Endothelial cell of umbilical vein (primary cell): ENCODE results near the gene GNL2. TPM values are rescaled to one million over a fixed set of nuclear protein-coding genes. Genes with fewer than 3 reads are reported as not detected.

Experiments used
- BruUV-seq: library from RNA; stranded (reverse); fragments of 400-500 nt; replicated peaks from 2 replicates; lab custom pipeline; 2021; lab: Mats Ljungman, UMichigan
- CTCF ChIA-PET: fragments of 300-600, 350-600 bp; sonication (Branson Sonifier 250); formaldehyde crosslinking; loops from one replicate; lab custom pipeline; 2021; ENCODE audit warnings: antibody characterized with exemption, inconsistent platforms; lab: Charles Lee
- POLR2A ChIA-PET: fragments of 300-600, 350-600 bp; sonication (Branson Sonifier 250); formaldehyde crosslinking; loops from one replicate; lab custom pipeline; 2021; ENCODE audit warnings: antibody characterized with exemption, inconsistent platforms; lab: Charles Lee
- DNase-seq: peaks from one replicate; pipeline ENCODE4 v3.0.0-alpha.2; 2011; ENCODE audit warnings: low read depth, low spot score
- FAIRE-seq: peaks from 2 replicates; lab custom pipeline; 2011; peaks lifted over from hg19 to GRCh38; lab: Jason Lieb, UNC
- H2AFZ ChIP-seq: 2 replicates; pipeline ENCODE4 v1.6.0; 2012; ENCODE audit warnings: low read depth, low read length, control low read depth, inconsistent platforms
- H3K27ac ChIP-seq: 2 replicates; pipeline ENCODE4 v1.5.1; 2011; ENCODE audit warnings: low read depth, mild to moderate bottlenecking, control low read depth, low read length, moderate library complexity; ENCODE audit not compliant: insufficient read depth
- H3K27me3 ChIP-seq, 2 experiments: 2 replicates each; pipeline versions ENCODE4 v1.6.0 to v1.6.1; 2011; ENCODE audit warnings: low read length in 2 of 2, mixed read lengths in 1 of 2; ENCODE audit not compliant: control insufficient read depth in 2 of 2, insufficient read depth in 2 of 2
- H3K36me3 ChIP-seq, 2 experiments: 2 replicates in 1 of 2; 3 replicates in 1 of 2; pipeline ENCODE4 v1.5.1; 2011; ENCODE audit warnings: low read length in 2 of 2, mild to moderate bottlenecking in 1 of 2, moderate library complexity in 1 of 2; ENCODE audit not compliant: control insufficient read depth in 2 of 2, insufficient read depth in 2 of 2; ENCODE audit errors: extremely low read depth in 1 of 2
- H3K4me1 ChIP-seq: 3 replicates; pipeline ENCODE4 v1.5.1; 2011; ENCODE audit warnings: mild to moderate bottlenecking, low read length; ENCODE audit not compliant: control insufficient read depth, insufficient read depth; ENCODE audit errors: extremely low read depth
- H3K4me2 ChIP-seq: 2 replicates; pipeline ENCODE4 v1.6.1; 2011; ENCODE audit warnings: low read length, control low read depth, mixed read lengths; ENCODE audit not compliant: insufficient read depth
- H3K4me3 ChIP-seq, 3 experiments: fragments of 200-600 bp in 1 of 3; sonication (generic), shearing (Covaris generic) in 1 of 3; replicated peaks in 1 of 3; 2 replicates each; pipeline ENCODE4 v1.5.1; 2011 to 2016; ENCODE audit warnings: control low read depth in 3 of 3, low read length in 3 of 3, mild to moderate bottlenecking in 2 of 3, inconsistent platforms in 1 of 3, low read depth in 1 of 3, moderate library complexity in 1 of 3; ENCODE audit not compliant: insufficient read depth in 1 of 3
- H3K79me2 ChIP-seq: 2 replicates; pipeline ENCODE4 v1.6.0; 2012; ENCODE audit warnings: low read length, inconsistent platforms; ENCODE audit not compliant: control insufficient read depth, insufficient read depth
- H3K9ac ChIP-seq: replicated peaks from 2 replicates; pipeline ENCODE3; 2011; ENCODE audit warnings: low read length, control low read depth; ENCODE audit not compliant: insufficient read depth; ENCODE audit errors: extremely low read depth
- H3K9me1 ChIP-seq: replicated peaks from 3 replicates; pipeline ENCODE4 v1.6.0; 2011; ENCODE audit warnings: mild to moderate bottlenecking, low read length; ENCODE audit not compliant: control insufficient read depth, insufficient read depth; ENCODE audit errors: extremely low read depth
- H3K9me3 ChIP-seq: replicated peaks from 2 replicates; pipeline ENCODE4 v1.5.1; 2012; ENCODE audit warnings: low read length, inconsistent platforms; ENCODE audit not compliant: control insufficient read depth, insufficient read depth
- H4K20me1 ChIP-seq: replicated peaks from 2 replicates; pipeline ENCODE3; 2011; ENCODE audit warnings: mild to moderate bottlenecking, low read length; ENCODE audit not compliant: control insufficient read depth, insufficient read depth; ENCODE audit errors: extremely low read depth
- CTCF ChIP-seq, 2 donors: IDR thresholded peaks; 1 replicate in 1 of 2; 2 replicates in 1 of 2; pipeline ENCODE4 v1.5.1; 2011; ENCODE audit warnings: low read length in 2 of 2, mild to moderate bottlenecking in 2 of 2, moderate library complexity in 2 of 2, control low read depth in 1 of 2, inconsistent platforms in 1 of 2, low read depth in 1 of 2; ENCODE audit not compliant: insufficient read depth in 1 of 2; ENCODE audit errors: extremely low read depth in 1 of 2
- GATA2 ChIP-seq: IDR thresholded peaks from 2 replicates; pipeline ENCODE4 v1.7.0; 2011; ENCODE audit warnings: low read depth, mild to moderate bottlenecking, moderate library complexity, mixed read lengths, low read length; ENCODE audit not compliant: insufficient read length, insufficient read depth
- JUN ChIP-seq: IDR thresholded peaks from 2 replicates; pipeline ENCODE4 v1.6.1; 2011; ENCODE audit warnings: borderline replicate concordance, low read depth; ENCODE audit not compliant: insufficient read length, insufficient read depth
- MAX ChIP-seq: IDR thresholded peaks from 2 replicates; pipeline ENCODE4 v1.6.1; 2011; ENCODE audit not compliant: insufficient read depth, insufficient read length
- MYC ChIP-seq: IDR thresholded peaks from one replicate; pipeline ENCODE4 v1.6.1; 2011; ENCODE audit warnings: mild to moderate bottlenecking, low read depth, low read length
- POLR2A ChIP-seq: IDR thresholded peaks from 2 replicates; pipeline ENCODE4 v1.6.1; 2012; ENCODE audit warnings: low read depth, mild to moderate bottlenecking, control low read depth, low read length
- POLR2AphosphoS5 ChIP-seq: IDR thresholded peaks from 2 replicates; pipeline ENCODE4 v1.6.1; 2012; ENCODE audit warnings: low read depth, mild to moderate bottlenecking, control low read depth, low read length, moderate library complexity; ENCODE audit not compliant: insufficient read depth
- dilution Hi-C: fragments of 300-500 bp; cut with MboI; formaldehyde crosslinking; loops from one replicate; pipeline ENCODE4 v1.15.0; 2019; ENCODE audit warnings: low sequenced_read_pairs; ENCODE audit not compliant: extremely low pct_ligation_motif_present
- intact Hi-C: fragments of 100-400 bp; cut with micrococcal nuclease; formaldehyde crosslinking; loops from one replicate; pipeline ENCODE4 v1.10.0; 2022
- polyA plus RNA-seq, 4 experiments: library from polyadenylated mRNA; depleted of rRNA in 3 of 4; stranded (reverse) in 3 of 4; unstranded in 1 of 4; fragments of >200 nt; gene quantifications; 2 replicates each; pipeline versions ENCODE4 v1.2.1 to v1.2.3, GENCODE V29; 2011 to 2012; ENCODE audit warnings: missing spikeins in 1 of 4
- total RNA-seq: library from RNA; stranded (reverse); gene quantifications from 2 replicates; pipeline ENCODE4 v1.2.3, GENCODE V29; 2021

Gene GNL2
- total and polyA plus RNA-seq, 2 donors (not counting 3 experiments of a cell fraction or from before 2014, with no cell fraction given), result 18.0 to 55.5 TPM

- POLR2A ChIA-PET, result no interaction called here
- FAIRE-seq (no peak), DNase-seq (no peak)
- no peak for TF ChIP-seq POLR2AphosphoS5
- no peak for TF ChIP-seq GATA2
- no peak for TF ChIP-seq JUN
- no peak for TF ChIP-seq MYC
- TF ChIP-seq POLR2A, result no peak
- no peak for TF ChIP-seq MAX
- TF ChIP-seq CTCF (IDR thresholded peaks at IDR 0.05; ENCODE audit: extremely low read depth in 1 of 2, insufficient read depth in 1 of 2, low read depth in 1 of 2, low read length in 2 of 2), result no peak
- no peak overlapping the region for H3K4me3 ChIP-seq
- BruUV-seq, result no TSS peak
- H3K9ac ChIP-seq, result no peak overlapping the region
- peaks cover 58 to 61% of the 10 kb centered on the region in 2 experiments for H3K27me3 ChIP-seq
- H3K36me3 ChIP-seq, result no peaks in the 10 kb centered on the region
- H3K4me1 ChIP-seq, result no peaks in the 10 kb centered on the region
- H3K9me3 ChIP-seq, result no peaks in the 10 kb centered on the region
- intact Hi-C loops, result no loop called here
- H3K79me2 ChIP-seq, result no peaks in the 10 kb centered on the region
- no peak overlapping the region for H3K4me2 ChIP-seq
- H3K27ac ChIP-seq, result no peak overlapping the region
- dilution Hi-C loops, result no loop called here
- H4K20me1 ChIP-seq, result no peaks in the 10 kb centered on the region
- no peak overlapping the region for H2AFZ ChIP-seq
- H3K9me1 ChIP-seq, result no peaks in the 10 kb centered on the region
- CTCF ChIA-PET, result no interaction called here
These were observed 39.5 kb upstream of the GNL2 start for GRCh38 chr1:37634992-37635902.
